HG02852 (cell line): Measurements from ENCODE around the gene STK11.

Source experiments
- ATAC-seq: cut with Tn5 transposase; IDR thresholded peaks from one replicate; pipeline ENCODE4 v1.9.1; 2021; ENCODE audit warnings: mild to moderate bottlenecking, moderate library complexity; ENCODE audit not compliant: unreplicated experiment

Gene STK11, protein sequence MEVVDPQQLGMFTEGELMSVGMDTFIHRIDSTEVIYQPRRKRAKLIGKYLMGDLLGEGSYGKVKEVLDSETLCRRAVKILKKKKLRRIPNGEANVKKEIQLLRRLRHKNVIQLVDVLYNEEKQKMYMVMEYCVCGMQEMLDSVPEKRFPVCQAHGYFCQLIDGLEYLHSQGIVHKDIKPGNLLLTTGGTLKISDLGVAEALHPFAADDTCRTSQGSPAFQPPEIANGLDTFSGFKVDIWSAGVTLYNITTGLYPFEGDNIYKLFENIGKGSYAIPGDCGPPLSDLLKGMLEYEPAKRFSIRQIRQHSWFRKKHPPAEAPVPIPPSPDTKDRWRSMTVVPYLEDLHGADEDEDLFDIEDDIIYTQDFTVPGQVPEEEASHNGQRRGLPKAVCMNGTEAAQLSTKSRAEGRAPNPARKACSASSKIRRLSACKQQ

DNA sequence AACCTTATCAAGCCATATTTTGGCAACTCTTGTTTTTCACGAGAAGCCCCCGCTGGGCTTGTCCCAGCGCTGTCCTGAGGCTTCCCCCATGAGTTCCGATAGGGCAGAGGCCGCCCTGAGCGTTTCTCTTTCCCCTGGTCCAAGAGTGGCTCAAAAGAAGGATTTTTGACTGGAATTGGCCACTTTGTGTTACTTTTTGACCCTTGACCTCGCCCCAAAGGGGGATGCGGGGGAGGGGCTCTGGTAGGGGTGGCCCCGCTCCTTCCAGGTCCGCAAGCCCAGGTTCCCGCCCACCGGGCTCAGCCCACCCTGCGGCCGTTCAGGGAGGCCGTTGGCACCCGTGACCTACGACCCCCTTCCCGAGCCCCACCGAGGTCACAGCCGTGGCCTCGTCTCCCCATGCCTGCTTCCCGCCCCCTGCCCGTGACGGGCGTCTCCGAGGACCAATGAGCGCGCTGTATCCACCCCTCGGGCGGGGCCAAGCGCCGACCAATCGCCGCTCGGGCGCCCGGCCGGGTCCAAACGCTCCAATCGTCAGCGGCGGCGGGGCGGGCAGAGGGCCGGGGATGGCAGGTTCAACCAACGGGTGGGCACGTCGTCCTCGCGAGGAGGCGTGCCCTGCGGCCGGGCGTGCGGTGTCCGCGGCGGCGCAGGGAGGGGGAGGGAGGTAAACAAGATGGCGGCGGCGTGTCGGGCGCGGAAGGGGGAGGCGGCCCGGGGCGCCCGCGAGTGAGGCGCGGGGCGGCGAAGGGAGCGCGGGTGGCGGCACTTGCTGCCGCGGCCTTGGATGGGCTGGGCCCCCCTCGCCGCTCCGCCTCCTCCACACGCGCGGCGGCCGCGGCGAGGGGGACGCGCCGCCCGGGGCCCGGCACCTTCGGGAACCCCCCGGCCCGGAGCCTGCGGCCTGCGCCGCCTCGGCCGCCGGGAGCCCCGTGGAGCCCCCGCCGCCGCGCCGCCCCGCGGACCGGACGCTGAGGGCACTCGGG lies at the start of gene STK11:
Gene STK11 (plus strand): TSS at position 665 of the 986 bp plus-strand sequence. CDS start 1,136 bp downstream, outside the sequence.
- ATAC-seq: peak; percentile 82

DNA sequence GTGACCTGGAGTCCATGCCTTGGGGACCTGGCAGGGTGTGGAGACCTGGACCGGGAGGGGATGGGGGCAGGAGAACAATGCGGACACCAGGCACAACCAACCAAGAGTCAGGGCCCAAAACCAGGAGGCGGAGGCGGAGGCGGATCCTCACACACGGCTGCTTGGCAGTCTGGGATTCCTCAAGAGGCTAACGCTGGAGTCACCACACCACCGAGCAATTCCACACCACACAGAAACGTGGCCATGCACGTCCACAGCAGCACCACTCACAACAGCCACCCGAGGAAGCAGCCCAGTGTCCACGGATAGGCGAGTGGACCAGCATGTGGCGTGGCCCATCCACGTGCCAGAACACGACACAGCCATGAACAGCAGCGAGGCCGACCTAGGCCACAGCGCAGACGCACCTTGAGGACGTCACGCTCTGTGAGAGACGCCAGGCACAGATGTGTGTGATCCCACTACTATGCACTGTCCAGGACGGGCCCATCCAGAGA lies 49.2 kb upstream of the STK11 start:
- no peak for ATAC-seq

DNA sequence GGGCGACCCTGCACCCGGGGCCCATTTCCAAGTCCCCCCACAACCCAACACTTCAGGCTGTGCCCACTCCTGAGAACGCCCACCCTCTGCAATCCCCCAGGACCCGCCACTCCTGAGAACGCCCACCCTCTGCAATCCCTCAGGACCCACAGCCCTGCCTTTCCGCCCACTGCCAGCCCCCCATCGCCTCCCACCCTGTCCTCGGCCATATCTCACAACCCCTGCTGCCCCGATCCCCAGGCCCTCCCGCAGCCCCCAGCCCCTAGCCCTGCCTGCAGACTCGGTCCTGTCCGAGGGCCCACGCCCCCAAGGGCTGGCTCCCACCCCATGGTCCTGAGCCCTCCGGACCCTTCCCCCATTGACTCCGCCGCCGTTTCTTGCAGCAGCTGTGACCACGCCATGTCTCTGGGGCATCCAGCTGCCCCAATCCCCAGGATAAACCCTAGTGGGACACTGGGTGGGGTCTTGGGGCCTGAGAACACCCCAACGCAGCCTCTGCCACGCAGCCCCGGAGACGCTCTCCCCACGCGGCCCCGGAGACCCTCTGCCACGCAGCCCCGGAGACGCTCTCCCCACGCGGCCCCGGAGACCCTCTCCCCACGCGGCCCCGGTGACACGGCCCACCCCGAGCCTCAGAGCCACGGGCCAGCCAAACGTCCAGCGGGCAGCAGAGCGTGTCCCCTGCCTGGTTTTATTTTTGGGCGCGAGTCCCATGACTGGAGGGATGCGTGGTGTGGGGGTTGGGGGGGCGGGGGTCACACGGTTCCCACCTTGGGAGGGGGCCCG lies 48.6 kb upstream of the STK11 start:
- ATAC-seq: no peak

DNA sequence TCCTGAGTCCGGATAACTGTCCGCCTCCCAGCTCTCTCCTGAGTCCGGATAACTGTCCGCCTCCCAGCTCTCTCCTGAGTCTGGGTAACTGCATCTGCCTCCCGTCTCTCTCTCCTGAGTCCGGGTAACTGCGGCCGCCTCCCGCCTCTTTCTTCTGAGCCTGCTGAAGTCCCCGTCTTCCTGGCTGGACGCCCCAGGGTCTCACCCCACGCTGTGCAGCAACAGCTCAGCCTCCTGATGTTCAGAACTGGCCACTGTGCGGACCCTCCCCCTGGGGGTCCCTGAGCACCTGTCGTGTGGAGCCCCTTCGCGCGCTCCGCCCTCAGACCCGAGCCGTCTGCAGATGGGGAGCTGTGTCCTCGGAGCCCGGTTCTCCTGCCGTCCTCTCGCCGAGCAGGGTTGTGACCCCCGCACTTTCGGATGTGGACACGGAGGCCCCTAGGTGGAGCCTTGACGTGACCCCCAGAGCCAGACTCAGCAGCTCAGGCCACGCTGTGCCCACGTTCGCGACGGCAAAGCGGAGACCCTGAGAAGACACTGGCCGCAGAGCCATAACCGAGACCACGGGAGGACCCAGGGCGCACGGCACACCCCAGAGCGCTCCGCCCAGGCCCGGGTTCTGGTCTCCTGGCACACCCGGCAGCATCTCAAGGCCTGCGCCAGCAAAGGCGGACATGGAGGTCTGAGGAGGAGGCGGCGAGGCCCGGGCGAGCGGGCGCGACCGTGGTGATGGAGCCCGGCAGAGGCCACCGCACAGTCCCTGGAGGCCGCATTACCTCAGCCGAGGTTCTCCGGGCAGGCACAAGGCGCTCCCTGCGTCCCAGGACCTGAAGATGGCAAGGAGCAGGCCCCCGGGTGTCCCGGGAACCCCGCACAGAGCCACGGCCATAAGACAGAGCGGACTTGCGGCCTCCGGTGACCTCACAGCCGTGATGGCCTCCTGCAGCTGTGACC lies 47.4 kb upstream of the STK11 start:
- ATAC-seq: no peak

DNA sequence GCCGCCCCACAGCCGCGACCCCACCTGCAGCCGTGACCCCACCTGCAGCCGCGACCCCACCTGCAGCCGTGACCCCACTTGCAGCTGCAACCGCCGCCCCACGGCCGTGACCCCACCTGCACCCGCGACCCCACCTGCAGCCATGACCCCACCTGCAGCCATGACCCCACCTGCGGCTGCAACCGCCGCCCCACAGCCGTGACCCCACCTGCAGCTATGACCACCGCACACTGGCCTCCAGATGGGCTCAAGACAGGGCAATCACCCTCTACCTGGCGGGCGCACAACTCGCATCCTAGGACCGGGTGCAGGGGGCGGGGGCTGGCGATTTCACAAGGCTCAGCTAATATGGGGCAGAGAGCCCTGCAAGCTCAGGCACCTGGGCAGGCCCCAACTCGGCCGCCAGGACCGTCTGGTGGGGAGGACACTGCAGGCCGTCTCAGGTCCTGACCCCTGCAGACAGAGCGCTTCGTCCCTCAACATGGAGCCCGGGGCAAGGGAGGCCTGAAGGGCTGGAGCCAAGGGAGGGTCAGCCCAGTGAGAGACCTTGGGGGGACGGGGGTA lies 46.6 kb upstream of the STK11 start:
- ATAC-seq: no peak

DNA sequence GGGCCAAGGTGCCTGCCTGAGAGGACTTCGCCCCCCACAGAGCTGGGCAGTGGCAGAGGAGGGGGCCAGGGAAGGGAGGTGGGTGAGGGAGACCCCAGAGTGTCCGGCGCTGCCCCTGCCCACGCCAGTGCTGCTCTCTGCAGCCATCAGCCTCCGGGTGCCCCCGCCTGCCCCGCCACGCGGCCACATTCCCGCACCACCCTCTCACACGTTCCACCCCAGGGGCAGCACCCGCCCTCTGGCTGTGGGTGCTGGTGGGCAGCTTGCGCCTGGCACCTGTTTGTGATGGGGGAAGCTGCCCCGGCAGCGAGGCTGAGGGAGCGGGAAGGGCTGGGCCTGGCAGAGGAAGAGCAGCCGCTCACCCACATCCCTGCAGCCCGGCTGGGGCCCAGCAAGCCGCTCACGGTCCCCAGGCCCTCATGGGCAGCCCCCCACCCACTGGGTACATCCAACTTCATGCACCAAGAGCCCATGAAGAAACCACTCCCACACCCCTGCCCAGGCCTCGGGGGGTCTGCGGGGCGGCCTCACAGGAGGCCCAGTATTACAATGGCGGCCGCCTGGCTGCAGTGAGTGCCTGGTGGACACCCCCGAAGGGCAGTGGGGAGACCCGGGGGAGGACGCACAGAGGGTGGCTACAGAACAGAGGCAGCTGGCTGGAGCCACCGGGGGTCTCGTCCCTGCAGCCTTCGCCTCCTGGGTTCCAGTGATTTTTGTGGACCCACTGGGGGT lies 45.5 kb upstream of the STK11 start:
- no peak for ATAC-seq

DNA sequence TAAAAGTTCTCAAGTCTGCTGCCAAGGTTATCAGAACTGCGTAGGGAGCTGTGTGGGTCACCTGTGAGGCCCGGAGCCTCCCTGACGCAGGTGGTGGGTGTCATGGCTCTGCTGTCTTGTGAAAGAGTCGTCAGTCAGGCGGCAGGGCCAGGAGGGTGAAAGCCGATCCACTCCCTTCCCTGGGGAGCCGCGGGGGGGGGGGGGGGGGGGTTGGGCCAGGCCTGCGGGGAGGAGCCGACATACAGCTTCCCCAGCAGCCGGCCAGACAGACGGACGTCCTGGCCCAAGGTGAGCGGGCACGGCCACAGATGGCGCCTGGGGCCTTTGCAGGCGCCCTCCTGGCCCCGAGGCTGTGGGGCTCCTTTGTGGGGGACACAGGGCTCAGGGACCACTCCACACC lies 43.9 kb upstream of the STK11 start:
- ATAC-seq: no peak

DNA sequence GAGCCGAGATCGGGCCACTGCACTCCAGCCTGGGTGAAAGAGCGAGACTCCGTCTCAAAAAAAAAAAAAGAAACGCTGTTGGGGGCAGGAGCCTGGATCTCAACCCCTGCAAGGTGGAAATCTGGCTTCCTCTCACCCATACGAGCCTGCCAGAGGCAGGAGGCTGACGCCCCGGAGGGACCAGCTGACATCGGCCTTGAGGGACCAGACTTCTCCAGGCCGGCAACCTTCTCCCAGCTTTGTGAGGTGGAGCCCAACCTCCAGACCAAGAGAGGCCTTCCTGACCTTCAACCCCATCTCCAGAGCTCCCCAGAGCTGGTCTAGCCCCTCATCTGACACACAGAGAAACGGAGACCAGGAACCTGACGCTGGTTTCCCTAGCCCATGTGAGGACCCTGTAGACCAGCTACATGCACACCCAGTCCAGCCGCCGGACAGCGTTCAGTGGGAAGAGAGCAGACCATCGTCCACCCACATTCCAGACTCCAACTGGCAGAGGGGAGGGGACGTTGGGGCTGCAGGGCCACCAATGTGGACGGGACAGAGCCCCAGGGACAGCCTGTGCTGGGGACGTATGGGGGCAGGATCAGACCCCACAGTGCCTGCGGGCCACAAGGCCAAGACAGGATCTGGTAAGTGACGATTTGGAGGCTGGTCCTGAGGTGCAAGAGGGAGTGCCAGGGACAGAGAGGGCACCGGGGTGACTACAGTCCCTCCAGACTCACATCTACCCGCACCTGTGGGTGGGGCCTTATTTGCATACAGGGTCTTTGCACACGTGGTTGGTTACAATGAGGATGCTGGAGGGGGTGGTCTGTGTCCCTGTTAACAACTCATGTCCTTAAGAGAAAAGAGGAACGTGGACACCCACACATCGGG lies 42.9 kb upstream of the STK11 start:
- no peak for ATAC-seq

DNA sequence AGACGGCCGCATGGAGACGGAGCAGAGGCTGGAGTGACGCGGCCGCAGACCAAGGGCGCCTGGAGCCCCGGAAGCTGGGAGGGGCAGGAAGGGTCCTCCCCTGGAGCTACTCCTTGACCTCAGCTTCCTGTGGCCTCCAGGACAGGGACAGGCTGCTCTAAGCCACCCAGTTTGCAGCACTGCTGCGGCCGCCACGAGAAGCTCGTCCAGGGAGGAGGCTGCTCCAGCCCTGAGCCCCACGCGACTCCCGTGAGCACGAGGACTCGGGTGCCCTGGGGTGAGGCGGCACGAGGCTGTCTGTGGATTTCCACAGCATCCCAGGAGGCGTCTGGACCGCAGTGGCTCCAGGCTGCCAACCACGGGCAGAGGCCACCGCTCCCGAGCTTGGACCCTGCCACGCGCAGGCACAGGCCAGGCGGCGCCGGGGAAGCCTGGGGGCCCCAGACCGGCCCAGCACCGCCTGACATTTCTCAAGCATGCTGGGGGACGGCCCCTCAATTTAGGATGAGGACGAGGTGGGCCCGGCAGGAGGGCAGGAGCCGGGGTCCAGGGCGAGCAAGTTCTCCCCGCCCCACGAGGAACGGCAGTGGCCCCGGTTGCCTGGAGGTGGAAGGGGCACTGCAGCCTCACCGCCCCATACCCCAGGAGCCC lies 42.2 kb upstream of the STK11 start:
- ATAC-seq: no peak

DNA sequence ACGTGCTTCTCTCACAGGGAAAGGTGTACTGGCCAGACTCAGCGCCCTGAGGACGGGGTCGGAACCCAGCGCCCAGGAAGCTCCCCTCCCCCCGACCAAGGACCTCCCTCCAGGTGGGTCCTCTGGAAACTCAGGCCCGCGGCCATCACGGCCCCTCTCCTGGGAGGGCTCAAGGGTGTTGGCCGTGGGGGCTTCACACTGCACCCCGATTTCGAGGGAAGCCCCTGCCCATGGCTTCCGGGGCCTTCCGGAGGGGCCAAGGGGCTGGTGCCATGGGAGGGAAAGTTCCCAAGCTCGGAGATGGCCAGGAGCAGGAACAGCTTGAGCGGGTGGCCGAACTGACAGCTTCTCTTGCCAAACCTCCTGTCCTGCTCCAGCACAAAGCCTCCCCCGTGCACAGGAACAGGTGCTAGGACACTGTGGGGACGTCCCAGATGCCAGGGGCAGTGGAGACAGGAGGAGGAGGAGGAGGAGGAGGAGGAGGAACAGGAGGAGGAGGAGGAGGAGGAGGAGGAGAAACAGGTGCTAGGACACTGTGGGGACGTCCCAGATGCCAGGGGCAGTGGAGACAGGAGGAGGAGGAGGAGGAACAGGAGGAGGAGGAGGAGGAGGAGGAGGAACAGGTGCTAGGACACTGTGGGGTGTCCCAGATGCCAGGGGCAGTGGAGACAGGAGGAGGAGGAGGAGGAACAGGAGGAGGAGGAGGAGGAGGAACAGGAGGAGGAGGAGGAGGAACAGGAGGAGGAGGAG lies 41.5 kb upstream of the STK11 start:
- ATAC-seq: no peak

DNA sequence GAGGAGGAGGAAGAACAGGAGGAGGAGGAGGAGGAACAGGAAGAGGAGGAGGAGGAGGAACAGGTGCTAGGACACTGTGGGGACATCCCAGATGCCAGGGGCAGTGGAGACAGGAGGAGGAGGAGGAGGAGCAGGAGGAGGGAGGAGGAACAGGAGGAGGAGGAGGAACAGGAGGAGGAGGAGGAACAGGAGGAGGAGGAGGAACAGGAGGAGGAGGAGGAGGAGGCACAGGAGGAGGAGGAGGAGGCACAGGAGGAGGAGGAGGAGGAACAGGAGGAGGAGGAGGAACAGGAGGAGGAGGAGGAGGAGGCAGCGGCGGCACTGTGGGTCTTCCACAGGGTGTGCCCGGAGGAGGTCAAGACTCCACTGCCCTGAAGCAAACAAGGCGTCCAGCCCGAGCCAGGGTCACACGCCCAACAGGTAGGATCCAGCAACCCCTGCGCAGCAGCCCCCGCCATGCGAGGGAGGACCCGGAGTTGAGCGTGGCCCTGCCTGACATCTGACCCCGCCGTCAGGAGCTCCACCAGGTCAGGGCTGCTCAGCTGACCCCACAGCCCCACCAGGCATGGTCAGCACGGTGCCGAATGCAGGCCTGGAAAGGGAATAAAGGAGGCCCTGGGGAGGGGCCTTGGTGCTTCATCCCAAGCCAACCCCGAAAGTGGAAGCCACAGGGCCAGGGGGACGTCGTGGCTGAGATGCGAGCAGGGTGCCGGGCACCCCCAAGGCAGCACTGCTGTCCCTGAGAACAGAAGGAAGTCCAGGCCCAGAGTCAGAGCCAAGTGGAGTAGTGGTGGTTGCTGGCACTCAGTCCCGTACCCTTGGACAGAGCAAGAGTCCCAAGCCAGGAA lies 40.7 kb upstream of the STK11 start:
- no peak for ATAC-seq

DNA sequence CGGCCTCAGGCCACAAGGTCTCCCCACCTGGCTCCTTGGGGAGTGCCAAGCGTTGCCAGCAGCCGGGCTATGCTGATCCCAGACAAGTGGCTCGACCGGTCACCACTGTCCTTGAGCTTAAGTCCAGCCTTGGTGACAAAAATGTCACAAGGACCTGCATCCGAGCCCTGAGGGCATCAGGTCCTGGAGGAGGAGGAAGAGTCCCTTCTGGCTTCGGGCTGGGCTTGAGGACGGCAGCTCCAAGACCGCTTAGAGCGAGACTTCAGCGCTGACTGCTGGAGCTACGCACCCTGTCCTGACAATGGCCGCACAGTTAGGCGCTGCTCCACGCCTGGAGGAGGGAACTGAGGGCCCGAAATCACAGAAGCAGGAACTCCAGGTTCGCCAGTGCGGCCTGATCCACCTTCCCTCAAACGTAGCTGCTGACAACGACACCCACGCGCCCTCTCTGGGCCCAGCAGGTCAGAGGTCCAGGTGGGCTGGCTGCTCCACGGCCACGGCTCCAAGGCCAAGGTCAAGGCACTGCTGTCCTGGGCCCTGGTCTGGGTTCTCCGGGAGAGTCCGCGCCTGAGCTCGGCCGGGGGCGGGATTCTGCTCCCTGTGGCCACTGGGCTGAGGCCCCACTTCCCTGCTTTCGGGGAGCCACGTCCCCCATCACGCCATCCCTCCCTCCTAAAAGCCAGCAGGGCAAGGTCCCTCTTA lies 38.6 kb upstream of the STK11 start:
- ATAC-seq: no peak

DNA sequence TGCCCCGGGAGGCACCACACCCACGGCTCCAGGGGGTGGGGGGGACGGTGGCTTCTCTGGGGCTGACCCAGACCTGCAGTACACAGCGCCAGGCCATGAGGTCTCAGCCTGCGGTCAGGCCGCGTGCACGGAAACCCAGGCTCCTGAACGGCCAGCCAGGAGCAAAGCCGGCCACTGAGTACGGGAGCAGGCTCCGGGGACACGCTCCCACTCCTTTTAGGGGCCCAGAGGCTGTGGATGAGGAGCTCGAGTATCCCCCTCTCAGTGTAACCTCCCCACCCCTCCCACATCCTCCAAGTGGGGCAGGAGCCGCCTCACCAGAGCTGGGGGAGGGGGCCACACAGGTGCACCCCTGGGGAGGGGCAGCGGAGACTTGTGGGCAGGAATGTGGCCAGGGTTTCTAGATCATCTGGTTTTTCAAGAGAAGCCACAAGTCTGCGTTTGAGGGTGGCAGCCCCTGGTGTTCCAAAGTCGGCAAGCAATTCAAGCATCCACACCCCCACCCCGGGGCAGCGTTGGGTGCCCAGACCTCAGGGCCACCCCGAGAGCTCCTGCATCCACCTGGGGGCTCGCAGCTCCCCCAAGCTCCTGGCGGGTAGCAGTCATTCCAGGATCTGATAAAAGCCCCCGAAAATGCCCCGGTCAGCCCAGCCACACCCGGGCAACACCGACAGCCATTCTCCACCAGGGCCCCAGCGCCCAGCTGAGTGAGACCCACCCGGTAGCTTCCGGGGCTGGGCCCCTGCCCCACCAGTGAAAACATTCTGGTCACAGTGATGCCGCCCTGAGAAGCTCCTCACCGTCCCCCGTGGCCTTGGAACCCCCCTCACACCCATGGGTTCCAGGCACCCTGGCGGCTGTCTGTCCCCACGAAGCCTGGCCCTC lies 37.6 kb upstream of the STK11 start:
- no peak for ATAC-seq
